ENCODE results near the gene LDLRAD2.

LDLRAD2 gene

DNA sequence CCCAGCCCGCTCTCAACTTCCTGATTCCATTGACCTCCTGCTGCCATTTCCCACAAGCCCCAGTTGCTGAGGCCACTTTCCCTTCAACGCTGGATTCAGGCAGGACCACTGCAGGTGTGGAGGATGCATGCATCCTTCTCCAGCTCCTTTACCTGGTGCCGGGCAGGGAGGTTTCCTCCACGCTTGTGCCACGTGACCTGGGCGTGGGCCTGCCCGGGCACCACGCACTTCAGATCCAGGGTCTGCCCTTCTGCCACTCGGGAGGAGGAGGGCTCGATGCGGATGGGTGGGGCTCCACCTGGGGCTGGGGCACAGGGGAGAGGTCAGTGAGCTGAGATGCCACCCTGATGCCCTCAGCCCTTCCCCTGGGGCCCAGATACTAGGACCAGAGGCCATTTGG is 31.9 kb downstream of the LDLRAD2 start:
- DNase-seq = no peak

DNA sequence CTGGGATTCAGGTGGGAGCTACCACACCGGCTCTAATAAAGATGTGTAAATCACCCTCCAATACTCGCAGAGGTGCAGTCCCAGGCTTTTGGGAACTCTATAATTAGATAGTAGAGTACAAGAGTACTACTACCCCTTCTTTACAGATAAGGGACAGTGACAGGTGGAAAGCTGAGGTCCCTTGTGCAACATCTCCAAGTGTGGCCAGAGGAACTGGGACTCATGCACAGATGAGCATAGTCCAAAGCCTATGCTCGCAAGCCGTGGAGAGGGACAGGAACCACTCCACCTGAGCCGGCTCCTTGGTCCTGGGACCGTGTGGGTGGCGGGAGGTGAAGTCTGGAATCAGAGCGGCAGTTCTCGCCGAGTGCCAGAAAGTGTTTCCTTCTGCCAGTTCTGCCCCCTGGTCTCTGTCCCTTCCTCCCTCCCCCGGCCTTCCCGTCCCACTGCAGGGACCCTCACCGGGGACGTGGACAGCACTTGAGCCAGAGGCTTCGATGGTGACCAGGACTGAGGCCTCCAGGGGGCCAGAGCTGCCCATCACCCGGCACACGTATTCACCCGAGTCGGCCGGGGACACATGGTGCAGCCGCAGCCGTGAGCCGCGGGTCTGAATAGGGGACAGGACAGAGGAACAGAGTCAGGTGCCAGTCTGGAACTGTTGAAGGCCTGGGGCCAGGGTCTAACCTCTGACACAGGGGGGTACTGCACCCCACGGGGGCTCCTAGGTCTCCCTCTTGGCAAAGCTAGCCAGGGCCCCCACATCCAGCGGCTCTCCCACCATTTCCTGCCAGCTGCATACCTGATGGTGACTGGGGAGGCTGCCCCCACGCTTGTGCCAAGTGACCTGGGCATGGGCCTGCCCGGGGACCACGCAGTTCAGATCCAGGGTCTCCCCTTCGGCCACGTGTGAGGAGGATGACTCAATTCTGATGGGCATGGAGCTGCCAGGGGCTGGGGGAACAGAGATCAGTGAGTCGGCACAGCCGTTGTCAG is 33.9 kb downstream of the LDLRAD2 start:
- no peak for DNase-seq

DNA sequence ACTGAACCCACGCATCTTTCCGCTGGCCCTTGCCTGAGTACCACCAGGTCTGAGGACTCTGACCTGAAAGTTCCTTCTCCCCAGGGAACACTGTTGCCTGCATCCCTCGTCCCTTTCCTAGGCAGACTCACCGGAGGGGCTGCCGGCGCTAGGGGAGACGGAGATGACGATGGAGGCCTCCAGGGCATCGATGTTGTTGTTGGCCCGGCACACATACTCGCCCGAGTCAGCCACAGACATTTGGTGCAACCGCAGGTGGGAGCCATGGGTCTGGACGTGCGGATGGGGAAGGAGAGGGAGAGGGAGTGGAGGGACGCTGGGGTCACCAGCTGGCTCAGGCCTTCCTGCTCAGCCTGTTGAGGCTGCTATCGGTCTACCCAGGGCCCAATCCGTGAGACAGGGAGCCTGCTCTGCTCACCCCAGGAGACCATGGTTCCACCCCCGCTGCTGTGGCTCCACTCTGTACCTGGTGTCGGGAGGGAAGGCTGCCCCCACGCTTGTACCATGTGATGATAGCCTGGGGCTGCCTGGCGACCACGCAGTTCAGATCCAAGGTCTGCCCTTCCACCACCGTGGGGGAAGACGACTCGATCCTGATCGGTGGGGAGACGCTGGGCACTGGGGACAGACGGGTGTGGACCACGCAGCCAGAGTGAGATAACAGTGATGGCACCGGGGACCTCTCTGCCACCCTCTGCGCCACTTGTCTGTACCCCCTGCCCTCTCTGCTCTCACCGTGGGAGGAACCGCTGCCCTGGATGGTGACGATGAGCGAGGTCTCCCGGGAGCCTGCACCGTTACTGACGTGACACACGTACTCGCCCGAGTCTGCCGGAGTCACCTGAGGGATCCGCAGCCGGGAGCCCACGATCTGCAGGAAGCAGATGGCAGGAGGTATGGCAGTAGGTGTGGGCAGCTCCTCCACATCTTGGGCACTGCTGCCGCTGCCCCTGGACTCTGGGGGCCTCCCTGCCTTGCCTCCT is 35.4 kb downstream of the LDLRAD2 start:
- no peak for DNase-seq

DNA sequence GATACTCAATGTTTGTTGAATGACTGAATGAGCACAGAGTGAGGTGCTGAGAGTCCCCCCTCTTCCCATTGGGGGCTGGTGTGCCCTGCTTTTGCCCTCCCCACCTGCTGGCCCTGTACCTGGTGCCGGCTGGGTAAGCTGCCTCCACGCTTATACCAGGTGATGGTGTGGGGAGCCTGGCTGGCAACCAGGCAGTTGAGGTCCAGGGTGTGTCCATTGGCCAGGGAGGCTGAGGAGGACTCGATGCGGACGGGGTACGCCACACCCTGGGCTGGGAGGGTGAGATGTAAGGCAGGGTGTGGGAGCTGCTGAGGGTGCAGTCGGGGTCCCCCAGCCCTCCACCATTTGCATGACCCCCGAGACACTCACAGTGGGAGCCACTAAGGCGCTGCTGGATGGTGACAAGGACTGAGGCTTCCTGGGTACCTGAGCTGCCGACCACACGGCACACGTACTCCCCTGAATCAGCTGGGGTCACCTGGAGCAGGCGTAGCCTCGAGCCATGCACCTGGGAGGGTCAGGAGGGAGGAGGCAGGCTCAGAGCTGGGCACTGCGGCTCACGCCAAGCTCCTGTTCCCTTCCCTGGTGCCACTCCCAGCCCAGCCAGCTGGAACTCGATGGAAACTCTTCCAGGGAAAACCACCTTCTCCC is 36.6 kb downstream of the LDLRAD2 start:
- no peak for DNase-seq

DNA sequence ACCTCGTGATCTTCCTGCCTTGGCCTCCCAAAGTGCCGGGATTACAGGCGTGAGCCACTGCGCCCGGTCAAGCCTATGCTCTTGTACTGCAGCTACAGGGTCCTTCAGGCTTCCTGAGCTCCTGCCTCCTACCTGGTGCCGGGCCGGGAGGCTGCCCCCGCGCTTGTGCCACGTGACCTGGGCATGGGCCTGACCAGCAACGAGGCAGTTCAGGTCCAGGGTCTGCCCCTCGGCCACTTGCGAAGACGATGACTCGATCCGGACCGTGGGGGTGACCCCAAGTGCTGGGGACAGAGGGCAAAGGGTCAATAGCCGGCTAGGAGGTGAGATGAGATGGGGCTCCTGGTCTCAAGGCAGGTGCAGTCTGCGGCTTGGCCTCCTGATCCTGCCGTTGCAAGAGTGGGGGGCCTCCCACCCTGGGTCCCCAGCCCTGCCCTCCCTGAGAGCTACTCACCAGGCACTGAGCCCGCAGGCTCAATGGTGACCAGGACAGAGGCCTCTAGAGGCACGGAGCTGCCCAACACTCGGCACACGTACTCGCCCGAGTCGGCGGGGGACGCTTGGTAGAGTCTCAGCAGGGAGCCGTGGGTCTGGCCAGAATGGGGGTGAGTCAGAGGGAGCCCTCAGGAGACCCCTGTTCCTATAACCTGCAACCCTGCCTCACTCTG is 38.0 kb downstream of the LDLRAD2 start:
- DNase-seq = no peak

DNA sequence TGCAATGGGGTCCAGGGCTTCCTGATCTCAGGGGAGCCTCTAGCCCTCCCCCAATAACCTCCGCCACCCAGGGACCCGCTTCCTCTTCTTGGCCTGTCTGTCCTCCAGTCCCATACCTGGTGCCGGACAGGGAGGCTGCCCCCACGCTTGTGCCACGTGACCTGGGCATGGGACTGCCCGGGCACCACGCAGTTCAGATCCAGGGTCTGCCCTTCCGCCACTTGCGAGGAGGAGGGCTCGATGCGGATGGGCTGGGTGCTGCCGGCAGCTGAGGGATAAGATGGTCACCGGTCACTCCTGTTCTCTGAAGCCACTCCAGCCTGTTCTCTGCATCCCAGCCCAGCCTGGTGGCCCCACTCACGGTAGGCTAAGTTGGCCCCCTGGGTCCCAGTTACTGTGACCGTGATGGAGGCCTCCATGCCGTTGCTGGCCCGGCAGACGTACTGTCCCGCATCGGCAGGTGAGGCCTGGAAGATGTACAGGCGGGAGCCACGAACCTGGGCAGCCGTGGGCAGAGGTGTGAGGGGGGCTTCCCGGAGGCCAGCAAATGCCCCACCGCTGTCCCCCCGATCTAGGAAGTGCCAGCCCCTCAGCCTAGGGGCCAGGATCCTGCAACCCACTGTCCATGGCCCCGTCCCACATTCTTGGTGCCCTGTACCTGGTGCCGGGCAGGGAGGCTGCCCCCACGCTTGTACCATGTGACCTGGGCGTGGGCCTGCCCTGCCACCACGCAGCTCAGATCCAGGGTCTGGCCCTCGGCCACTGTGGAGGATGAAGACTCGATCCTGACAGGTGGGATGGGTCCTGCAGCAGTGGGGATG is 39.6 kb downstream of the LDLRAD2 start:
- DNase-seq = no peak

DNA sequence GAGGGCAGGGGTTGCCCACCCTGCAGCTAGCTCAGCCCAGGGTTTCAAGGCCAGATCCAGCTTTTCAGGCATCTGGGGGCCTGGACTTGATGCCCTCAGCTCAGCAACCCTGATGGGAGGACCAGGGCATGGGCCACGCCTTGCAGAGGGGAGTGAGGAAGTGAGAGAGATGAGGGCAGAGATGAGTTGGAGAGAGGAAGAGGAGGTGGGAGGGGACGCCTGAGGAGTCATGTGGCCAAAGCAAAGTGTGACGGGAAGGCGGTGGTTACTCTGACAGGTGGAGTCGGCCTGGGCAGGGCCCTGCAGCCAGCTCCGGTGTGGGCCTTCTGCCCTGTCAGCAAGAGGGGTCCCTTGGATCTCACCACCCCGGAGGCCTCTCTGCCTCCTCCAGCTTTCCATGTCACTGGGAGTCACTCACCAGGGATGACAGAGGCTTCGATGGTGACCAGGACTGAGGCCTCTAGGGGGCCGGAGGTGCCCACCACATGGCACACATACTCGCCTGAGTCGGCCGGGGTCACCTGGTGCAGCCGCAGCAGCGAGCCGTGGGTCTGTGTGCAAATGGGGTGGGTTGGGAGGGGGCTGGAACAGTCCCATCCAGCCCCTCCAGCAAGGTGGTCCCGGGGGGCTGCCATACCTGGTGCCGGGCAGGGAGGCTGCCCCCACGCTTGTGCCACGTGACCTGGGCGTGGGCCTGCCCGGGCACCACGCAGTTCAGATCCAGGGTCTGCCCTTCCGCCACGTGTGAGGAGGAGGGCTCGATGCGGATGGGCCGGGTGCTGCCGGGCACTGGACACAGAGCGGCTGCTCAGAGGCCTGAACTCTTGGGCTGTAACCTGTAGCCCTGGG is 40.4 kb downstream of the LDLRAD2 start:
- no peak for DNase-seq

DNA sequence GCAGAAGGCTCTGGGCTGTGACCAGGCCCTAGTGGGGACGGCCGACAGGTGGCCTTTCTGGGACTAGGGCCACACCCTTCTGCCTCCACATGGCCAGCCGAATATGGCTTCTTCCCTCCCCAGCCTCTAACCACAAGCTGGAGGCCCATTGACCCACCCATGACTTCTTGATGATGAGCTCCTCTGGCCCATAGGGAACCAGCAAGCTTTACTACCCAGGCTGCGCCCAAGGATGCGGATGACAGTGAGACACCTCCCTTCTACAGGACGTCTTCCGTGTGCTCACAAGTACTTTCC is 41.0 kb downstream of the LDLRAD2 start:
- DNase-seq = no peak

DNA sequence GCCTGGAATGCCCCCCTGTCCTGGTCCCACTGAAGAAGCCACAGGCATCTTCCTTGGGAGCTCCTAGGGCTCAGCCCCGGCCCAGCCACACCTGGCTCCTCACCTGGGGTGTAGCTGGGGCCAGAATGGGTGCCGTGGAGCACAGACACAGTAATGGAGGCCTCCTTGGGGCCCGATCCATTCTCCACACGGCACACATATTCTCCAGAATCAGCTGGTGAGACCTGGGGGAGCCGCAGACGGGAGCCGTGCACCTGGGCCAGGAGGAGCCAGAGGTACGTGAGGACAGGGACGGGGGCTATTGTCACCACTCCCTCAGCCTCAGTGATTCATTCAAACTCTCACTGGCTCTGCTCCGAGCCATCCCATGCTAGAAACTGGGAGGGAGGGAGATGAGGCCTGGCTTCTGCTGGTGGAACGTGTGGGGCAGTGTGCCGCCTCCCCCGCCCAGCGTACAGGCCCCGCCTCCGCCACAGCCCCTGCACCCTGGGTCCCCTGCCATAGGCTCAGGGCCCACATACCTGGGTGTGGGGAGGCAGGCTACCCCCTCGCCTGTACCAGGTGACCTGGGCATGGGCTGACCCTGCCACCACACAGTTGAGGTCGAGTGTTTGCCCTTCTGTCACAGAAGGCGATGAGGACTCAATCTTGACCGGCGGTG is 42.2 kb downstream of the LDLRAD2 start:
- no peak for DNase-seq

DNA sequence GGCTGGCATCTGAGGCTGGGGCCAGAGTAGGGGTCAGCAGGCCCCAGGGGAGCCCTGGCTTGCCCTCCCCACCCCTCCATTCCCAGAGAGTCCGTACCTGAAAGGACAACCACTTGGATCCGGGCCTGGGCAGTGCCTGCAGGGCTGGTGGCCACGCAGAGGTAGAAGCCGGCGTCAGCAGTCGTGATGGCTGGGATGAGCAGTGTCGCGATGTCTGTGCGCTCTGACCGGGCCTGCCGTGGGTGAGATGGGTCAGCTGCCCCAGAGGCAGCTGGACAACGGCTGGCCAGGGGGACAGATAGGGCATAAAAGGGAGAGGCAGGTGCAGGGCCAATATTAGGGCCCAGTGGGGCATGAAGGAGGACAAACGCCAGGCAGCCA is 42.7 kb downstream of the LDLRAD2 start:
- no peak for DNase-seq

DNA sequence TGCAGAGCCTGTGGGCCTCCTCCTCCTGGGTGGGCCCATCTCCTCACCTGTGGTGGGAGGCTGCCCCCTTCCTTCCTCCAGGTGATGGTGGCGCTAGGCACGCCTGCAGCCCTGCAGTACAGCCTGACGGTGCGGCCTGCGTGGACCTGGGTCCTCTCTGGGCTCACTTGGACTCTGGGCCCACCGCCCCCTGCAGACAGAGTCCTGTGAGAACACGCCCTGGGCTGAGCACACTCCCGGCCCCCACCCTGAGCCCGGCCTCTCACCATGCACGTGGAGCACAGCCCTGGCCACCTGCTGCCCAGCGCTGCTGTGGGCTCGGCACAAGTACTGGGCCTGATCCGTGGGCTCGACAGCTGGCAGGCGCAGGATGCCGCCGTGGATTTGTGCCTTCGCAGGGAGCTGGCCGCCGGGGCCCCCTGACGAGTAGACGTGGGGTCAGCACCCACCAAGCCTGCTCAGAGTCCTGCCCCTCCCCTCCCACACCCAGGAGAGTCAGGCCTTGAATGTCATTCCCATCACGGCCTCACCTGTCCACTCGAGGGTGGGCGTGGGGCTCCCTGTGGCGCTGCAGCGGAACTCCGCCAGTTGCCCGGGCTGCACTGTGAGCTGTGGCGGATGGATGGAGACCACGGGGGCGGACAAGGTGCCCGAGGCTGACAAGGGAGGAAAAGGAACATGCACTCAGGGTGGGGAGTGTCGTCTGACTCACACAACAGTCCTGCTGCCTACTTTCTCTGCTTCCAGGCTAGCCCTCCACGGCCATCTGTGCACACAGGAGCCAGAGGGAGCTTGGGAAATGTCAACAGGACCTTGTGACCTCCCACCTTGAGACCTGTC is 43.4 kb downstream of the LDLRAD2 start:
- no peak for DNase-seq

DNA sequence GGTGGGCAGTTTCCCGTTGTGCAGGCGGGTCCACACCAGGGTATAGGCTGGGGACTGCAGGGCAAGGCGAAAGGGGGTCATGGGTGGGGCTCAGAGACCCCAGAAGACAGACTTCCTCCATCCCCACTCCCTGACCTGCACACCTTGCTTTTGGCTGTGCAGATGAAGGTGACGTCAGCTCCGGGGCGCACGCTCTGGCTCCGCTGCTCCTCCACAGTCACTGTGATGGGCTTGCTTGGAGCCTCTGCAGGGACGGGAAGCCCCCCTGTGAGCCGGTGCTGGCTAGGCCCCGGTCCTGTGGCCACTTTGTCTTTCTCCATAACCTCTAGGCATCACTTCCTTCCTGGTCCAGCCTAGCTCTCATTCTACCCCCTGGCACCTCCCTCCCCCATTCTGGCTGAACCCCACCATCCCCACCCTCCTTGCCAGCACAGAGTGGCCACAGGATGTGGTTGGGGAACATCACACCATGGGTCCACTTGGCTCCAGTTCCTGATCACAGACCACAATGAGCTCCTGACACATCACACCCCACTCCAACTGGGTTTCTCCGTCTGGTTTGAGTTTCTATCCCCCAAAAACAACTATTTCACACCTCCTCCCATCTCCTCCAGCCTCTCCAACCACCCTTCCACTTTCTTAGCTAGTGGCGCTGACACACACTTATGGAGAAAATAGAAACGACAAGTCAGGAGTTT is 45.2 kb downstream of the LDLRAD2 start:
- DNase-seq = no peak

DNA sequence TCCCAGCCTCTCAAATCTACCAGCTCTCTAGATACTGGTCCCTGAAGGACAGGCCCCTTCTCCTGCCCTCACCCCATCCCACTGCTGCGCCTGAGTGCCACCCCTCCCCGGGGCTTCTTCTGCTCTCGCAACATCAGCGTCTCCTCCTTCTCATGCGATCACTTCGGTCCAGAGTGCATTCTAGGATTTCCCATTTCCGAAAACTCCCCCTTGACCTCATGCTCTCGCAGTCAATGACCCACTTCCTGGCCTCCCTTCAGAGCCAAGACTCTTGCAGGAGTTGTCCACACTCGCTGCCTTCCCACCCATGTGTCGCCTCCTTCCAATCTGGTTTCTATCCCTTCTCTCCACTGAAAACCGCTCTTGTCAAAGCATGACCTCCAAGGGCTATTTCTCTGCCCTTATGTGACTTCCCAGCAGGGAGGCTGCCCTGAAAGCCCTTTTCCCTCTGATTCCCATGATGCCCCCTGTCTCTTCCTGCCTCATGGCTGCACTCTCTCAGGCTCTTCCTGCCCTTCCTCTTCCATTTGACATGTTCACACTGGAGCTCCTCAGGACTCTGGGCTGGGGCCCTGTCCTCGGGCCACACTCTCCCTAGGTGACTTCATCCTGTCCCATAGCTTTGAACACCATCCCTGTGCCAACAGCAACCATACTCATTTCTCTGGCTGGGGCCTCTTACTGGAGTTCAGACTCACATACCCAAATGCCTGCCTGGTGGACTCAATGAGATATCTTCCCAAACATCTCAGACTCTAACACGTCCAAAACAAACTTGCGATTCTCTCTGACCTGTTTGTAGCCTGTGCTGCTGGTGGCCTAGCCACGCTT is 46.0 kb downstream of the LDLRAD2 start:
- no peak for DNase-seq

DNA sequence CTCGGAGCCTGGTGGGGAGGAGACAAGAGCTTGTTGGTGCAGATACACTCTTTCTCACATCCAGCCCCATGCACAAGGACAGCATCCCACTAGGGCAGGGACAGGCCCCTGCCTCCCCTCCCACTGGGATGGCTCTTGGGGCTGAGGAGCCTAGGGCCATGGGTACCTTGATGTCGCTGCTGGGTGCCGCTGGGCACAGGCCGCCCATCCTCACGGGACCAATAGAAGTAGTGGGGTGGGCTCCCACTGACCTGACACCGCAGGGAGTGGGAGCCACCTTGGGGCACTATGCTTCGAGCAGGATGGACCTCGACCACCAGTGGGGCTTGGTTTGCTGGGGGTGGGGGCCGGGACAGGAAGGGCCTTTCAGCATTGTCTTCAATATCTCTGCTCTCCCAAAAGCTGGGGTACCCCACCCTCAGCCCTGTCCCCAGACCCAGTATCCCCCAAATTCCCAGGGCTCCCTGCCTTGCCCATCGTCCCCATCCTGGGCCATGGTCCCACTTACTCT is 47.7 kb downstream of the LDLRAD2 start:
- no peak for DNase-seq

DNA sequence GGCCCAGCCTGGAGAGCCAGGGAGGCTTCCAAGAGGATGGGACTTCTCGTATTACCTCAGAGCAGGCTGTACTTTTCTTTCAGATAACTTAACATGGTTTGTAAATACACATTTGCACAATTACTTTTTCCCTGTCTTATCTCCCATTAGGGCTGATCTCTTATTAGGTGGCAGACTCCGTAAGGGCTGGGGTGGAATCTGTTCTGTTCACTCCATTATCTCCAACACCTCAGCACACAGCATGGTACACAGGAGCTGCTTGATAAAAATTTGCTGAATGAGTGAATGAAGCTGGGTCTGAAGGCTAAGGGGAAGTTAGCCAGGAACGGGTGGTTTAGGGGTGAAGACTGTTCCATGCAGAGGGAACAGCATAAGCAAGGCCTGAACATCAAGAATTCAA is 48.9 kb downstream of the LDLRAD2 start:
- no peak for DNase-seq

DNA sequence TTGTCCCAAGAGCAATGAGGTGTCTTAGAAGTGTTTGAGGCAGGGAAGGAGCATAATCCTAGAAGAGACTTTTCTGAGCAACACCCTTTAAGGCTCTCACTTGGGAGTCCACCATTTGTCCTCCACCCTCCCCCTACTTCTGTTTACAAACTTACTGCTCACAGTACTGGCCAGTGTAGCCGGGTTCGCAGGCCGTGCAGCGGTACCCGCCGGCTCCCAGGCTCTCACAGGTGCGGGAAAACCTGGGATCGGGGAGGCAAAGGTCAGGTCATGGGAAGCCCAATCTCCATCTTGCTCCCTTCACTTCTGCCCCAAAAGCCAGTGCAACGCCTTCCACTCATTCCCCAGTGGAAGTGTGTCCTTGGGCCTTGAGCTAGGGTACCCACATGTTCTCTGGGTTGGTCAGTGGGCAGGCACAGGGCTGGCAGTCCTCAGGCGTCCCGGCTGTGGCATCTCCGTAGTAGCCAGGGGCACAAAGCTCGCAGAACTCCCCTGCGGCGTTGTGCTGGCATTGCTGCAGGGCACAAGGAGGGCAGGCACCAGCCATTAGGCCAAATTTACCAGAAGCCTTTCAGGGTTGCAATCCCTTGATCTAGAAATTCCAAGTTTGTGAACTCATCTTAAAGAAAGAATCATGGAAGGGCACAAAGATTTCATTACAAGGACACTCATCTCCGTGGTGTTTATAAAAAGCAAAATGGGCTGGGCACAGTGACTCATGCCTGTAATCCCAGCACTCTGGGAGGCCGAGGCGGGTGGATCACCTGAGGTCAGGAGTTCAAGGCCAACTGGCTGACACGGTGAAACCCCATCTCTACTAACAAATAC is 49.8 kb downstream of the LDLRAD2 start:
- no peak for DNase-seq

DNA sequence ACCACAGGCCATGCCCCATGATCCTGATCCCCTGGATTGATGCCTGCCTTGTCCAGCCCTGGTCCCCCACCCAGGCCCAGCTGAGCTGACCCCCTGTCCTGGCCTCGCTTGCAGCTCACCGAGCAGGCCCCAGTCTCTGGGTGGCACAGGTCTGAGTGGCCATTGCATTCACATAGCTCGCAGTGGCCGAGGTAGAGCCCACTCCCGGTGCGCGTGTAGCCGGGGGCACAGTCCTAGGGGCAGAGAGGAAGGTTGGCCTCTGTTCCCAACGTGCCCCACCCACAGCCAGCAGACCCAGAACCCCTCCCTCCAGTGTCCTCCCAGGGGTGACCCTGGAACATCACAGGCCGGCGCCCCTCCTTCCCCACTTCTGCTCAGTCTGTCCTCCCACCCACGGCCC is 51.9 kb downstream of the LDLRAD2 start:
- DNase-seq = no peak

Measured in activated CD4-positive, alpha-beta T cell treated with anti-CD3 and anti-CD28 coated beads, Interleukin-2, amount 50 U/mL, for 4 hours (primary cell).